Activated naive CD4-positive, alpha-beta T cell treated with anti-CD3 and anti-CD28 coated beads, Interleukin-2, amount 50 U/mL, for 72 hours (primary cell): ENCODE data around the gene MZB1. TPM values are rescaled to one million over a fixed set of nuclear protein-coding genes. Genes with fewer than 3 reads are reported as not detected.
"Not testable (repeated sequence)": the region's sequence is repeated elsewhere in the genome, so short reads cannot be mapped to it uniquely, and the experiment has no call there.

Experiments used
- ATAC-seq, 2 donors: fragments of 150-1000 bp; cut with Tn5 transposase; 2 replicates each; pipeline ENCODE4 v1.10.0; 2021; ENCODE audit warnings: mild to moderate bottlenecking in 2 of 2, moderate library complexity in 2 of 2
- DNase-seq, 2 donors: peaks; one replicate each; pipeline ENCODE4 v3.0.0; 2021 to 2022; ENCODE audit warnings: low spot score in 2 of 2
- H3K27ac Mint-ChIP-seq, 2 donors: one replicate each; pipeline ENCODE4 v1.8.0; 2022; ENCODE audit warnings: mild to moderate bottlenecking in 2 of 2, mixed read lengths in 2 of 2
- H3K36me3 Mint-ChIP-seq, 2 donors: one replicate each; pipeline ENCODE4 v1.8.0; 2022; ENCODE audit warnings: mixed read lengths in 2 of 2
- H3K9me3 Mint-ChIP-seq, 2 donors: one replicate each; pipeline ENCODE4 v1.8.0; 2022; ENCODE audit warnings: mixed read lengths in 2 of 2
- total RNA-seq, 2 donors: library from RNA; stranded (reverse); gene quantifications; one replicate each; pipeline ENCODE4 v1.2.3, GENCODE V29; 2022

The MZB1 gene
- total RNA-seq, 2 donors from 2014 or later = 14.2 to 24.1 TPM

- not testable (repeated sequence) for ATAC-seq, DNase-seq, H3K36me3 Mint-ChIP-seq, H3K9me3 Mint-ChIP-seq
- peak overlapping the region in 1 of 2 donors; percentile 2 for H3K27ac Mint-ChIP-seq
These were observed 2.8 kb downstream of the MZB1 start for GRCh38 chr5:139386956-139387355.

GRCh38 chr5:139386050-139386438, 3.7 kb downstream of the MZB1 start:
- ATAC-seq (no peak), DNase-seq (no peak)
- no peaks in the 10 kb centered on the region for H3K36me3 Mint-ChIP-seq
- H3K9me3 Mint-ChIP-seq = no peaks in the 10 kb centered on the region
- no peak overlapping the region for H3K27ac Mint-ChIP-seq

GRCh38 chr5:139385061-139386049, 4.4 kb downstream of the MZB1 start:
- Mint-ChIP-seq H3K27ac (peak overlapping the region; percentile 69 to 73), H3K9me3 (no peaks in the 10 kb centered on the region), H3K36me3 (no peaks in the 10 kb centered on the region)
- ATAC-seq (peak in 1 of 2 donors; percentile 10), DNase-seq (peak in 1 of 2 donors; percentile 18)

- DNase-seq (no peak), ATAC-seq (no peak)
- no peaks in the 10 kb centered on the region for H3K9me3 Mint-ChIP-seq
- H3K36me3 Mint-ChIP-seq = no peaks in the 10 kb centered on the region
- H3K27ac Mint-ChIP-seq = peak overlapping the region; percentile 73 to 86
These were observed 5.1 kb downstream of the MZB1 start for GRCh38 chr5:139384591-139385051.

GRCh38 chr5:139383993-139384590, 5.6 kb downstream of the MZB1 start:
- H3K27ac Mint-ChIP-seq = peak overlapping the region; percentile 73 to 86
- H3K36me3 Mint-ChIP-seq = no peaks in the 10 kb centered on the region
- H3K9me3 Mint-ChIP-seq = no peaks in the 10 kb centered on the region
- ATAC-seq (no peak), DNase-seq (no peak)

- no peaks in the 10 kb centered on the region for H3K36me3 Mint-ChIP-seq
- H3K9me3 Mint-ChIP-seq = no peaks in the 10 kb centered on the region
- H3K27ac Mint-ChIP-seq = peak within 1 kb of the TSS in 1 of 2 donors; percentile 73
- ATAC-seq (no peak), DNase-seq (no peak)
These were observed 6.3 kb downstream of the MZB1 start, which contains the start of gene SLC23A1 for GRCh38 chr5:139383275-139383992. TSS of gene SLC23A1 (minus strand) at chr5:139383297. CDS start at chr5:139383253, 44 bp downstream.

GRCh38 chr5:139382807-139383206, 6.9 kb downstream of the MZB1 start:
- Mint-ChIP-seq H3K27ac (no peak overlapping the region), H3K9me3 (no peaks in the 10 kb centered on the region), H3K36me3 (no peaks in the 10 kb centered on the region)
- ATAC-seq = no peak
- no peak for DNase-seq

GRCh38 chr5:139381837-139382761, 7.6 kb downstream of the MZB1 start:
- Mint-ChIP-seq H3K9me3 (no peaks in the 10 kb centered on the region), H3K36me3 (no peaks in the 10 kb centered on the region), H3K27ac (no peak overlapping the region)
- ATAC-seq = no peak
- no peak for DNase-seq

- no peaks in the 10 kb centered on the region for H3K36me3 Mint-ChIP-seq
- H3K27ac Mint-ChIP-seq = peak overlapping the region; percentile 0 to 15
- H3K9me3 Mint-ChIP-seq = no peaks in the 10 kb centered on the region
- no peak for DNase-seq
- peak in 1 of 2 donors; percentile 6 for ATAC-seq
These were observed 9.9 kb downstream of the MZB1 start for GRCh38 chr5:139379626-139380449.

- DNase-seq (no peak), ATAC-seq (no peak)
- Mint-ChIP-seq H3K9me3 (no peaks in the 10 kb centered on the region), H3K27ac (peak overlapping the region in 1 of 2 donors; percentile 0), H3K36me3 (no peaks in the 10 kb centered on the region)
These were observed 10.8 kb downstream of the MZB1 start for GRCh38 chr5:139378941-139379361.

GRCh38 chr5:139378101-139378825, 11.4 kb downstream of the MZB1 start:
- Mint-ChIP-seq H3K36me3 (no peaks in the 10 kb centered on the region), H3K27ac (no peak overlapping the region), H3K9me3 (no peaks in the 10 kb centered on the region)
- DNase-seq (no peak), ATAC-seq (no peak)

GRCh38 chr5:139377226-139377625, 12.5 kb downstream of the MZB1 start:
- DNase-seq = no peak
- Mint-ChIP-seq H3K27ac (no peak overlapping the region), H3K9me3 (no peaks in the 10 kb centered on the region), H3K36me3 (no peaks in the 10 kb centered on the region)
- ATAC-seq = no peak

- ATAC-seq (no peak), DNase-seq (no peak)
- no peaks in the 10 kb centered on the region for H3K9me3 Mint-ChIP-seq
- H3K36me3 Mint-ChIP-seq = no peaks in the 10 kb centered on the region
- H3K27ac Mint-ChIP-seq = peak overlapping the region in 1 of 2 donors; percentile 23
These were observed 13.3 kb downstream of the MZB1 start for GRCh38 chr5:139376364-139376763.

- Mint-ChIP-seq H3K9me3 (no peaks in the 10 kb centered on the region), H3K27ac (no peak overlapping the region), H3K36me3 (no peaks in the 10 kb centered on the region)
- DNase-seq (no peak), ATAC-seq (no peak)
These were observed 14.8 kb downstream of the MZB1 start for GRCh38 chr5:139374909-139375308.
